ENCODE results near the gene ACSF3. TPM values are rescaled to one million over a fixed set of nuclear protein-coding genes. Genes with fewer than 3 reads are reported as not detected.

The ACSF3 gene
- total RNA-seq, 1 donor from 2014 or later = 14.5 TPM

GRCh38 chr16:89149386-89149785 is 55.7 kb downstream of the ACSF3 start:
- Mint-ChIP-seq H3K4me1 (peaks cover 3% of the 10 kb centered on the region), H3K27me3 (ENCODE audit: insufficient read depth, low read depth) (peaks cover 7% of the 10 kb centered on the region), H3K36me3 (peaks cover 30% of the 10 kb centered on the region), H3K4me3 (no peak overlapping the region), H3K9me3 (no peaks in the 10 kb centered on the region), H3K27ac (no peak overlapping the region)
- no peak for TF ChIP-seq EZH2phosphoT487 (IDR thresholded peaks at IDR 0.05)
- no peak for TF ChIP-seq EZH2 (IDR thresholded peaks at IDR 0.05)
- TF ChIP-seq CTCF (IDR thresholded peaks at IDR 0.05) = no peak
- no peak overlapping the region for H3K4me3 ChIP-seq
- no peak overlapping the region for H3K27ac ChIP-seq
- no peak overlapping the region for H2AFZ ChIP-seq (replicated peaks)
- no peak overlapping the region for H3K9ac ChIP-seq
- no peak for DNase-seq (ENCODE audit: low spot score)
- no peaks in the 10 kb centered on the region for H3K4me1 ChIP-seq
- H3K27me3 ChIP-seq = no peaks in the 10 kb centered on the region
- no peaks in the 10 kb centered on the region for H3K79me2 ChIP-seq (ENCODE audit: low read depth)
- no peaks in the 10 kb centered on the region for H3K36me3 ChIP-seq
- no peaks in the 10 kb centered on the region for H3K9me3 ChIP-seq (ENCODE audit: low read depth)
- H4K20me1 ChIP-seq (ENCODE audit: low read depth) = no peaks in the 10 kb centered on the region
- no peaks in the 10 kb centered on the region for H3F3A ChIP-seq (ENCODE audit: low read depth)
- H3K4me2 ChIP-seq = no peak overlapping the region

- Histone ChIP-seq H4K20me1 (ENCODE audit: low read depth) (no peaks in the 10 kb centered on the region), H3K36me3 (no peaks in the 10 kb centered on the region), H3K4me1 (no peaks in the 10 kb centered on the region), H2AFZ (replicated peaks) (no peak overlapping the region), H3K4me3 (no peak overlapping the region), H3K27me3 (no peaks in the 10 kb centered on the region), H3K9me3 (ENCODE audit: low read depth) (no peaks in the 10 kb centered on the region), H3K79me2 (ENCODE audit: low read depth) (no peaks in the 10 kb centered on the region), H3K4me2 (no peak overlapping the region), H3K9ac (no peak overlapping the region), H3F3A (ENCODE audit: low read depth) (no peaks in the 10 kb centered on the region), H3K27ac (no peak overlapping the region)
- H3K4me1 Mint-ChIP-seq = peaks cover 3% of the 10 kb centered on the region
- TF ChIP-seq EZH2 (IDR thresholded peaks at IDR 0.05) = no peak
- no peak for TF ChIP-seq CTCF (IDR thresholded peaks at IDR 0.05)
- TF ChIP-seq EZH2phosphoT487 (IDR thresholded peaks at IDR 0.05) = no peak
- peaks cover 8% of the 10 kb centered on the region for H3K27me3 Mint-ChIP-seq (ENCODE audit: insufficient read depth, low read depth)
- no peaks in the 10 kb centered on the region for H3K9me3 Mint-ChIP-seq
- H3K4me3 Mint-ChIP-seq = no peak overlapping the region
- H3K27ac Mint-ChIP-seq = no peak overlapping the region
- peaks cover 30% of the 10 kb centered on the region for H3K36me3 Mint-ChIP-seq
- DNase-seq (ENCODE audit: low spot score) = no peak
These were observed 56.6 kb downstream of the ACSF3 start for GRCh38 chr16:89150090-89150835.

GRCh38 chr16:89150981-89151380 is 57.3 kb downstream of the ACSF3 start:
- H3K27me3 ChIP-seq = no peaks in the 10 kb centered on the region
- TF ChIP-seq EZH2 (IDR thresholded peaks at IDR 0.05) (no peak), CTCF (IDR thresholded peaks at IDR 0.05) (no peak), EZH2phosphoT487 (IDR thresholded peaks at IDR 0.05) (no peak)
- H3K4me1 ChIP-seq = no peaks in the 10 kb centered on the region
- Mint-ChIP-seq H3K9me3 (no peaks in the 10 kb centered on the region), H3K27ac (peak overlapping the region; percentile 8), H3K36me3 (peaks cover 30% of the 10 kb centered on the region), H3K4me1 (peaks cover 3% of the 10 kb centered on the region), H3K4me3 (no peak overlapping the region), H3K27me3 (ENCODE audit: insufficient read depth, low read depth) (peaks cover 10% of the 10 kb centered on the region)
- H3F3A ChIP-seq (ENCODE audit: low read depth) = no peaks in the 10 kb centered on the region
- H4K20me1 ChIP-seq (ENCODE audit: low read depth) = no peaks in the 10 kb centered on the region
- no peaks in the 10 kb centered on the region for H3K9me3 ChIP-seq (ENCODE audit: low read depth)
- no peaks in the 10 kb centered on the region for H3K36me3 ChIP-seq
- no peak overlapping the region for H3K9ac ChIP-seq
- no peaks in the 10 kb centered on the region for H3K79me2 ChIP-seq (ENCODE audit: low read depth)
- no peak overlapping the region for H3K4me3 ChIP-seq
- no peak overlapping the region for H2AFZ ChIP-seq (replicated peaks)
- no peak for DNase-seq (ENCODE audit: low spot score)
- no peak overlapping the region for H3K27ac ChIP-seq
- no peak overlapping the region for H3K4me2 ChIP-seq

All from neural progenitor cell (in vitro differentiated cells).